GM21447 (cell line): Measurements from ENCODE around the gene ADIG.

Experiments used
- ATAC-seq: cut with Tn5 transposase; IDR thresholded peaks from one replicate; pipeline ENCODE4 v1.9.1; 2021; ENCODE audit not compliant: unreplicated experiment

ADIG gene

GRCh38 chr20:38581013-38581412 lies at the start of gene ADIG:
Gene ADIG (plus strand): TSS chr20:38581197. CDS start chr20:38581251, 54 bp downstream.
- ATAC-seq: no peak

DNA sequence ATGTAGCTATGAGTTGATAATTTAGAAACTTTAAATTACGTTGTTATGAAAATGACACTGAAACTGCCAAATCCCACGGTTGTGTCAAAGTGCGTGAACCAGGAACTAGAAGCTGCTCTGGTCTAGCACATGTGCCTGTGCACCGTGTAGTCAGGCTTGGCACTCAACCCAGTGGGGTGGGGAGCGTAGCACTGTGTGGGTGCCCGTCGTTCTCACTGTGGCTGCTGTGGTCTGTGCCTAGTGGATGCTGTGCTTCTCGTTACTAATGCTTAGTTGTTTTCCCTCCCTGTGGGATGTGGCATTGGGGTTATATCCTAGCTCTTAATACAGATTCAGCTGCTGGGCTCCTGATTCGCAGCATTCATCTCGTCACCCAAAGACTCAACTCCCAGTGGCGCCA lies 46.2 kb upstream of the ADIG start:
- ATAC-seq: no peak

DNA sequence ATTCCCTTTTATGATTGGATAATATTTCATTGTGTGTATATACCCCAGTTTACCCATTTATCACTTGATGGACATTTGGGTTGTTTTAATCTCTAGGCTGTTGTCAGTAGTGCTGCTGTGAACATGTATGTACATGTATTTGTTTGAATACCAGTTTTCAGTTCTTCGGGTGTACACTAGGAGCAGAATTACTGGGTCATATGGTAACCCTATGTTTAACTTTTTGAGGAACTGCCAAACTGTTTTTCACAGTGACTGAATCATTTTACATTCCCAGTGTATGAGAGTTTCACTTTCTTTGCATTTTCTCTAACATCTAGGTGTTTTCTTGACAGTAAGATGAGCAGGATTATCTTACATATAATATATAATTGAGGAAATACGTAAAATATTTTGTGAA lies 44.7 kb upstream of the ADIG start:
- no peak for ATAC-seq

- no peak for ATAC-seq
Measured at GRCh38 chr20:38537176-38537575, 43.8 kb upstream of the ADIG start.

- ATAC-seq: no peak
Measured at GRCh38 chr20:38538789-38539188, 42.2 kb upstream of the ADIG start.

DNA sequence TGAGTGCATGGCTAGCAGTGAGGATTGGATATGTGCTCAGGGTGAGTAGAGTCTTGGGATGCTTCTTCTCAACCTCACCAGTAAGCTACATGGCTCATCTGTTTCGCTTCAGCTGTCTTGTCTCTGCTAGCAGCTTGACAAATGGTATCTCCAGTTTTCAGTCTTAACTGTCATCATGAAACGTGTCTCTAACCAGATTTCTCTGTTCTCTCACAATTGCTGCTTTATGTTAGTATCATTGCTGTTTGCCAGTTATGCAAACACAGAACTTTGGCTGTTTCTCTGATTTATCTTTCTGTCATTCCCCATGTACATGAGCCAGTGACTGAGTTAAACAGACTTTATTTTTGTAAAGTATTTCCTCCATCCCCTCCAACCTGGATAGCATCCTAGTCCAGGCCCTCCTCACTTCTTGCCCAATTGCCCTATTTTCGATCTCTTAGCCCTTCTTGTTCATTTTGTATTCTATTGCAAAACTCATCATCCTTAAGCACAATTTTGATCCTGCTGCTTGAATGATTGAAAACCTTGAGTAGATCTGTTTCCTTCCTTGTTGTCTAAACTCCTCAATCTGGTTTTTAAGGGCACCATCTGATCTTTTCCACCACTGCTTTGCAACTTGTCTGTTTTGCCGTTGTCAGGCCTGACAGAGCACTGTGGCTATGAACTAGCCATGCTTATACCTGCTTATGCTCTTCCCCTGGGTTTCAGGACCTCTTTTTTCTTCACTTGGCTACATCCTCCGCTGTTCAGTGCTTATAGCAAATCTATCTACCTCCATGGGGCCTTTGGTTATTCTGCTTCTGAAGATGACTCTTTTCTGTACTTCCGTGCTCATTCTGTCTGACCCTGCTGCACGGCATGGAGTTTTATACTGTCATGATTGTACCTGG lies 37.7 kb upstream of the ADIG start:
- no peak for ATAC-seq

DNA sequence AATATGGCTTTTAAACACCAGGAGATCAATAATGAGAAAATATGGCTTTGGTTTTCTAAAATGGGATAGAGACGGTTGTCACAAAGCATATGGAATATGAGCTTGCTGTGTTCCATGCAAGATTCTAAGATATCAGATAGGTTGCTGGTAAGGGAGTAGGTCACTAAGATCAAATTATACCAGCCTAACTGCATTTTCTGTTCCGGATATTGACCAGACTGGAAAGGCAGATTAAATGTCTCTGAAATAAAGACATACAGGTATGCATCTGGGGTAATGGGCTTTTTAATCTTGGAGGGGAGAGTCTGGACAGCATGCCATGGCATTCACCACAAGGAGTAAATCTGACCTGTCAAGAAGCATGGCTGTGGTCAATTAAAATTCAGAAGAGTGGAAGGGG lies 35.2 kb upstream of the ADIG start:
- ATAC-seq: no peak

- no peak for ATAC-seq
Measured at GRCh38 chr20:38547288-38548085, 33.5 kb upstream of the ADIG start.

GRCh38 chr20:38548356-38549083 lies 32.5 kb upstream of the ADIG start:
- no peak for ATAC-seq

DNA sequence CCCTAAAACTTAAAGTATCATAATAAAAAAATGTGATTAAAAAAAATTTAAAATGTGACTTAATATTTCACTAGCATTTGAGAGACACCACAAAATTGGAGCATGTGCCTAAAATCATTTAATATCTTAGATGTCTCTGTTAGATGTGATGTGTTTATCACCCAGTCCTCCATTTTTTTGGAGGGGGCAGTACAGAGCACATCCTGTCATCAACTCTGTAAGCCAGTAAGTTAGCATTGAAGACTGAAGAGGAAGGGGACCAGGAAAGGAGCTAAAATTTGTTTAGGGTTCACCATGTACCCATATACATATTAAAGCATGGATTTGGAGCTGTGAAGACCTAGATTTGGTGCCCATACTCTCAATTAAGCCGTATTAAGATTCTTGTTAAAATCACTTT lies 30.7 kb upstream of the ADIG start:
- ATAC-seq: no peak

DNA sequence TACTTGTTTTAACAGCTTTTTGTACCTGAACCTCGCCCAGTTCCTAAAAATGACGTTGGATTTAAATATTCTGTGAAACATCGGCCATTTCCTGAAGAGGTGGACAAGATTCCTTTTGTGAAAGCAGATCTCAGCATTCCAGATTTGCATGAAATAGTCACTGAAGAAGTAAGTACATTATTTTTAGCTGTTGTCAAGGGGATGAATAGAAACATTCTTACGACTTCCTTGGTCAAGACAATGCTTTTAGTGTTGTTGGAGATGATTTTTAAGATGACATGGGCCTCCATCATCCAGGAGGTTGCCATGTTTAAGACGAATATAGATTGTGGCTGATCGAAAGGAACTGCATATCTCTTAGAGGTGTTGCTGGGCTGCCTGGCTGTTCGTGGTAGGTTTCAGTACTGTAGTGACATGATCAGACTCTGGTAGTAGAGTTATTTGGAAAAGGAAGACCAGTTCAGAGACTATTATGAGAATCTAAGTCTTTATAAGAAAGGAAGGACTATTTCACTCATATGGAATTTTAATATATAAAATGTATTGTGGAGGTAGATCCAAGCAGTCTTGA lies 29.9 kb upstream of the ADIG start:
- ATAC-seq: no peak

GRCh38 chr20:38554986-38555385 lies 26.0 kb upstream of the ADIG start:
- no peak for ATAC-seq

DNA sequence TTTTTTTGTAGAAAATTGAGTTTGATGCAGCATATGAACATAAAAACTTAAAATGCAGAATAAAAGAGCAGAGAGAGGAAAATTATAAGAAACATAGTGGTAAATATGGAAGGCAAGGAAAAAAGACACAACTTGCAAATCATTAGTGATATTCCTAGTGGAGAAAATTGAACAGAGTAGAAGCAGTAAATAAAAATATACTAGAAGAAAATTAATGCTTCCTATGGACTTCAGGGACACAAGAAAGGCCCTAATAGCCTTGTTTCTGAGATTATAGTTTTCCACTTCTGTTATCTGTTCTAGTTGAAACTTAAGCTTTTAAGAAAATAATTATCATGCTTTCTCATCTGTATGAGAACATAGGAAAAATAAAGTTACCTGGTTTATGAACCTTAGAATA lies 25.6 kb upstream of the ADIG start:
- ATAC-seq: no peak

DNA sequence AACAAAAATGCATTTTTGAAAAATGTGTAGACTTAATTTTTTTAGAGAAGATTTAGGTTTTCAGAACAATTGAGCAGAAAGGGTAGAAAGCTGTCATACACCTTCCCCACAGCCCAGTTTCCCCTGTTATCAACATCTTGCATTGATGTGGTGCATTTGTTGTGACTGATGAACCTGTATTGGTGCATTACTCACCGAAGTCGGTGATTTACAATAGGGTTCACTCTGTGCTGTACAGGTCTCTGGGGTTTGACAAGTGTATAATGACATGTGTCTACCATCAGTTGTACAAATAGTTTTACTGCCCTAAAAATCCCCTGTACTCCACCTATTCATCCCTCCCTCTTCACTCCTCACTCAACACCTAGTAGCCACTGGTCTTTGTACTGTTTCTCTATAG lies 23.8 kb upstream of the ADIG start:
- no peak for ATAC-seq

DNA sequence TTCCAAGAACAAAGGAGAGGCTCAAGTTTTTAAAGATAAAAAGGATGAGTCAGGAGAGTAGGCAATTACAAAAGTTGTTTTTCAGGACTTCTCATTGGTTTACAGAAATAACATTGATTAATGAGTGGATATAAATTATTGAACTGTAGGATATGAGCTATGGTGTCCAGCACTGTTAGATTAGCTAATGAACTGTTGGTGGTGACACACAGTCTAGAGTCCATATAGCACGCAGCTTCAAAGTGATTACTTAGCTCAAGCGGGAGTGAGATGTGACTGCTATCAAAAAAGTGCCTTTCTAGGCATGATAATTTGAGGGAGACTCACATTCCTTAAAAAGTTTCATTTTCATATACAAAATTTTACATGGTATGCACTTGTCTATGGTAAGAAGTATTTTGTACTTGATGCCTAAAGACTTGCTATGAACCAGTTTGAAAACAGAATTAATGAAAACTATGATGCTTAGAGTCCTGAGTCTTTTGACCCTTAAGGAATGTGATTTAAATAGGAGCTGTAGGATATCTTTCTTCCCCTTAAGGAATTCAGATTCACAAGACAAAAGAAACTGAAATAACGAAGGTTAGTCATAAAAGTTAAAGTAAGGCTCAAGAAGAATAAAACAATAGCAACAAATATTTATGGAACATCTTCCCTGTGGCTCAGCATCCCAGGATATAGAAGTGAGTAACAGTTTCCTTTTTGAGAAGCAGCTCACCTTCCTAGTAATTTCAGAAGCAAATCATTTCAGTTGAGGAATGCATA lies 22.2 kb upstream of the ADIG start:
- no peak for ATAC-seq

DNA sequence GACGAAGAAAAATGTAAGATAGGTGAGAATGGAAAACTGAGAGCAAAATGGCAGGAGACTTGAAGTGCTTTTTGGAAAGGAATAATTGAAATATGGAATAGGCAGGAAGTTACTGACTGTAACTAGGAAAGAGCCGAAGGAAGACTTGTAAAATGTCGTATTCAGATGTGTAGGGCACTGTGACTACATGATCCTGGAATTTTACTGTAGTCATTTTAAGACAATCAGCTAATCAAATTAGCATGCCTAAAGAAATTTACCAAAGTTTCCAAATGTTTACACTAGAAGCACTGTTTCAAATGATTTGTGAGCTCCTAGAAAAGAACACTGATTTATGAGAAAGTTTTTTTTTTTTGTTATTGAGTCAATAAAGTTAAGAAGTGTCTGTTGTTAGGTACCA lies 21.2 kb upstream of the ADIG start:
- no peak for ATAC-seq

GRCh38 chr20:38563802-38564431 lies 17.1 kb upstream of the ADIG start:
- ATAC-seq: no peak

DNA sequence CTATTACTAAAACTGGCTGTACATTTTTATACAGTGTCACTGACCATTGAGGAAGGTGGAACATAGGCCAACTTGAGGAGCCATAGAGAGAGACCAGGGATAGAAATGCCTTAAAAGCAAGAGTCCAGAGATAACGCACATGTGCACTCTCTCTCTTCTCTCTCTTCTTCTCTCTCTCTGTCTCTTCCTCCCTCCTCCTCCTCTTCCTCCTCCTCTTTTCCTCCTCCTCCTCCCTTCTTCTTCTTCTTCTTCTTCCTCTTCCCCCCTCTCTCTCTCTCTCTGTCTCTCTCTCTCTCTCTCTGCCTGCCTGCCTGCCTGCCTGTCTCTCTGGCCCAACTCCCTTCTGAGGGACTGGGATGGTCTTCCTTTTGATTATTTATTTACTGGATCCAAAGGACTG lies 16.3 kb upstream of the ADIG start:
- no peak for ATAC-seq

DNA sequence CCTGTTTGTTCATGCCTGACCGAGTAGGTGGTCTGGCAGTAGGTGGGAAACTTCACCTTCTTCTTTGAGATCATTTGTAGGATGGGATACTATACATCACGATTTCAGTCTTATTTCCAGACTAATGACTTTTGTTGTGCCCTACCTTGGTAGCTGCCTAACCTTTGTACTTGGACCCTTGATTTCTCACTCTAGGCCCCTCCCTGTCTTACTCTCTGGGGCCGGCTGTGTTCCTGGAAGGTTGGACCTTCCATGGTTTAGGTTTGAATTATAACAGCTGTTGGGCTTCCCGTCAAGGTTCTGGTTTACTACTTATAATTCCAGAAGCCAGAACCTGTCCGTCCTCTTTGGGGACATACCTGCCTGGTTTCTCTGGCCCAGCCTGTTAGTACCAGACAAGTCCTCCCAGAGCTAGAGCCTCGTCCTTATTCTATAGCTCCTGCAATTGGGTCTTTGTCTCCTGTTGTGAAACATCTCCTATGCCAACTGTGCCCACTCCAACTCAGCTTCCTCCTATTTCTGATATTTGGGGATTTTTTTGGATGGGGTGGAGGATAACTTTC lies 14.9 kb upstream of the ADIG start:
- ATAC-seq: no peak
